Natural killer cell (primary cell): Measurements from ENCODE around the gene C16orf87. TPM values are rescaled to one million over a fixed set of nuclear protein-coding genes. Genes with fewer than 3 reads are reported as not detected.

ENCODE experiments used
- ATAC-seq, 3 donors: fragments of 150-1000 bp in 2 of 3; fragments of 200-7000 bp in 1 of 3; cut with Tn5 transposase; 1 replicate in 1 of 3; 2 replicates in 2 of 3; pipeline ENCODE4 v1.10.0; 2021; ENCODE audit warnings: mild to moderate bottlenecking in 2 of 3, moderate library complexity in 2 of 3
- DNase-seq, 2 donors: peaks; one replicate each; pipeline versions ENCODE4 v3.0.0 to v3.0.0-alpha.2; 2013 to 2021; ENCODE audit warnings: mixed read lengths in 1 of 2
- H3K27ac ChIP-seq: one replicate; pipeline ENCODE4 v1.5.1; 2013; ENCODE audit warnings: mild to moderate bottlenecking, low read length
- H3K27me3 ChIP-seq: one replicate; pipeline ENCODE4 v1.6.1; 2013; ENCODE audit warnings: low read length; ENCODE audit not compliant: control insufficient read depth, insufficient read depth
- H3K36me3 ChIP-seq: one replicate; pipeline ENCODE4 v1.6.1; 2013; ENCODE audit warnings: low read length; ENCODE audit not compliant: control insufficient read depth, insufficient read depth
- H3K4me1 ChIP-seq: one replicate; pipeline ENCODE4 v1.6.1; 2013; ENCODE audit warnings: low read length; ENCODE audit not compliant: control insufficient read depth, insufficient read depth
- H3K4me3 ChIP-seq: one replicate; pipeline ENCODE4 v1.5.1; 2013; ENCODE audit warnings: low read length
- H3K9me3 ChIP-seq: one replicate; pipeline ENCODE4 v1.6.1; 2013; ENCODE audit warnings: low read length; ENCODE audit not compliant: control insufficient read depth, insufficient read depth
- H3K27ac Mint-ChIP-seq, 2 donors: one replicate each; pipeline ENCODE4 v1.8.0; 2022; ENCODE audit warnings: mild to moderate bottlenecking in 2 of 2, mixed read lengths in 2 of 2, moderate library complexity in 1 of 2
- H3K27me3 Mint-ChIP-seq, 2 donors: one replicate each; pipeline ENCODE4 v1.8.0; 2022; ENCODE audit warnings: low read depth in 2 of 2, mixed read lengths in 2 of 2
- H3K36me3 Mint-ChIP-seq: one replicate; pipeline ENCODE4 v1.8.0; 2022; ENCODE audit warnings: mixed read lengths
- H3K4me1 Mint-ChIP-seq, 2 donors: one replicate each; pipeline ENCODE4 v1.8.0; 2022; ENCODE audit warnings: mixed read lengths in 2 of 2
- H3K4me3 Mint-ChIP-seq: one replicate; pipeline ENCODE4 v1.8.0; 2022; ENCODE audit warnings: mild to moderate bottlenecking, moderate library complexity, mixed read lengths
- H3K9me3 Mint-ChIP-seq, 2 donors: one replicate each; pipeline ENCODE4 v1.8.0; 2022; ENCODE audit warnings: mixed read lengths in 2 of 2
- CTCF ChIP-seq: fragments of 200-600 bp; IDR thresholded peaks from one replicate; pipeline ENCODE4 v1.8.0; 2022; ENCODE audit warnings: antibody characterized with exemption
- WGBS: methylation state at CpG from one replicate; pipeline ENCODE4 v1.1.7; 2013; ENCODE audit warnings: missing lambda C conversion rate; ENCODE audit not compliant: insufficient coverage; 5-methylcytosine and 5-hydroxymethylcytosine counted together
- intact Hi-C: fragments of 100-400 bp; cut with micrococcal nuclease; formaldehyde crosslinking; loops from one replicate; pipeline ENCODE4 v1.14.2; 2022
- total RNA-seq, 4 donors: library from RNA; stranded (reverse); fragments of 120-200 nt in 1 of 4; gene quantifications; one replicate each; pipeline versions ENCODE4 v1.2.3 to v1.2.4, GENCODE V29; 2013 to 2022

C16orf87 gene
- total RNA-seq, 3 donors from 2014 or later (not counting 1 experiment from before 2014, with no cell fraction given) = 18.3 to 23.0 (median 18.8) TPM

DNA sequence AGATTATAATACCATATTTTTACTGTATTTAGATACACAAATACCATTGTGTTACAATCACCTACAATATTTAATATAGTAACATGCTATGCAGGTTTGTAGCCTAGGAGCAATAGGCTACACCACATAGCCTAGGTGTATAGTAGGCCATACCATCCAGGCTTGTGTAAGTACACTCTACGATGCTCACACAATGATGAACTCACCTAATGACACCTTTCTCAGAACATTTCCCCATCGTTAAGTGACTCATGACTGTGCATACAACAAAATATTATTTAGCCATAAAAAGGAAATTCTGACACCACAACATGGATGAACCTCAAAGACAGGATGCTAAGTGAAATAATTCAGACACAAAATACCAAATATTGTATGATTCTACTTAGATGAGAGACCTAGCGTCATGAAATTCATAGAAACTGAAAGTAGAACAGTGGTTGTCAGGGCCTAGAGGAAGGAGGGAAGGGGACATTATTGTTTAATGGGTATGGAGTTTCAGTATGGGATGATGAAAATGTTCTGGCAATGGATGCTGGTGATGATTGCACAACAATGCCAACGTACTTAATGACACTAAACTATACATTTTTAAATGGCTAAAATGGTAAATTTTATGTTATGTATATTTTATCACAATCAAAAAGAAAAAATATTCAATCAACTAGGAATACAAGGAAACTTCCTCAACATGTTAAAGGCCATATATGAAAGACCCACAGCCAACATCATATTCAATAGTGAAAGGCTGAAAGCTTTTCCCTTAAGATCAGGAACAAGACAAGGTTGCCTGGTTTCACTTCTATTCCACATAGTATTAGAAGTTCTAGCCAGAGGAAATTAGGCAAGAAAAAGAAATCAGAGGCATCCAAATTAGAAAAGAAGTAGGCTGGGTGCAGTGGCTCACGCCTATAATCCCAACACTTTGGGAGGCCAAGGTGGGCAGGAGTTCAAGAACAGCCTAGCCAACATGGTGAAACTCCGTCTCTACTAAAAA lies 5.9 kb upstream of the C16orf87 start:
- H3K36me3 Mint-ChIP-seq = no peaks in the 10 kb centered on the region
- Histone ChIP-seq H3K9me3 (no peaks in the 10 kb centered on the region), H3K27me3 (no peaks in the 10 kb centered on the region), H3K36me3 (no peaks in the 10 kb centered on the region), H3K4me1 (peaks cover under 1% of the 10 kb centered on the region), H3K27ac (no peak overlapping the region), H3K4me3 (no peak overlapping the region)
- no peak for ATAC-seq
- H3K4me1 Mint-ChIP-seq = no peaks in the 10 kb centered on the region
- no peaks in the 10 kb centered on the region for H3K9me3 Mint-ChIP-seq
- no peak overlapping the region for H3K4me3 Mint-ChIP-seq
- WGBS = 83% methylated on average over 5 of the region's 6 CpGs
- no peak for DNase-seq
- no peaks in the 10 kb centered on the region for H3K27me3 Mint-ChIP-seq
- no peak for TF ChIP-seq CTCF
- no peak overlapping the region for H3K27ac Mint-ChIP-seq
- intact Hi-C loops = loop anchor here (10.0 kb wide), 1 partner anchor 1548 kb away; the partner anchor contains the start of gene SIAH1

DNA sequence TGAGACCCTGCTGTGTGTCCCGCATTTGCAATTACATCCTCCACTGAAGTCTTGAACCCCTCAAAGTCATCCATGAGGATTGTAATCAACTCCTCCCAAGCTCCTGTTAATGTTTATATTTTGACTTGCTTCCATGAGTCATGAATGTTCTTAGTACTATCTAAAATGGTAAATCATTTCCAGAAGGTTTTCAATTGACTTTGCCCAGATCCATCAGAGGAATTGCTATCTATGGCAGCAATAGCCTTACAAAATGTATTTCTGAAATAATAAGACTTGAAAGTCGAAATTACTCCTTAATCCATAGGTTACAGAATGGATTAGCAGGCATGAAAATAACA lies 2.5 kb upstream of the C16orf87 start:
- Mint-ChIP-seq H3K36me3 (no peaks in the 10 kb centered on the region), H3K4me1 (peaks cover 16 to 18% of the 10 kb centered on the region in 2 donors), H3K4me3 (peak overlapping the region; percentile 40), H3K27ac (peak overlapping the region in 1 of 2 donors; percentile 34), H3K9me3 (no peaks in the 10 kb centered on the region), H3K27me3 (no peaks in the 10 kb centered on the region)
- Histone ChIP-seq H3K27me3 (no peaks in the 10 kb centered on the region), H3K36me3 (no peaks in the 10 kb centered on the region), H3K4me1 (peaks cover 6% of the 10 kb centered on the region), H3K4me3 (no peak overlapping the region), H3K27ac (no peak overlapping the region), H3K9me3 (no peaks in the 10 kb centered on the region)
- DNase-seq (no peak), ATAC-seq (no peak)
- 100% methylated on average over 1 of the region's 2 CpGs for WGBS
- intact Hi-C loops = loop anchor here (10.0 kb wide), 1 partner anchor 1551 kb away; the partner anchor contains the start of gene SIAH1
- TF ChIP-seq CTCF = no peak

GRCh38 chr16:46832757-46833459 lies 1.9 kb upstream of the C16orf87 start:
- DNase-seq (no peak), ATAC-seq (no peak)
- intact Hi-C loops = loop anchor here (10.0 kb wide), 1 partner anchor 1552 kb away; the partner anchor contains the start of gene SIAH1
- no peaks in the 10 kb centered on the region for H3K9me3 ChIP-seq
- no peak for TF ChIP-seq CTCF
- no peak overlapping the region for H3K4me3 ChIP-seq
- peaks cover 6% of the 10 kb centered on the region for H3K4me1 ChIP-seq
- no peaks in the 10 kb centered on the region for H3K36me3 ChIP-seq
- no peak overlapping the region for H3K27ac ChIP-seq
- H3K9me3 Mint-ChIP-seq = no peaks in the 10 kb centered on the region
- H3K27ac Mint-ChIP-seq = peak overlapping the region in 1 of 2 donors; percentile 34
- WGBS = 90% methylated on average over 7 of the region's 7 CpGs
- H3K36me3 Mint-ChIP-seq = no peaks in the 10 kb centered on the region
- H3K4me3 Mint-ChIP-seq = peak overlapping the region; percentile 40
- peaks cover 16 to 18% of the 10 kb centered on the region in 2 donors for H3K4me1 Mint-ChIP-seq
- H3K27me3 ChIP-seq = no peaks in the 10 kb centered on the region
- H3K27me3 Mint-ChIP-seq = no peaks in the 10 kb centered on the region
